H1 (cell line): ENCODE data around the gene CXorf49. TPM values are rescaled to one million over a fixed set of nuclear protein-coding genes. Genes with fewer than 3 reads are reported as not detected.

Experiments used
- polyA plus RNA-seq, 7 experiments: library from polyadenylated mRNA; depleted of rRNA in 3 of 7; stranded (reverse) in 5 of 7; unstranded in 2 of 7; fragments of >200 nt in 5 of 7; fragments of 200-250 nt in 2 of 7; gene quantifications; 1 replicate in 5 of 7; 2 replicates in 1 of 7; 4 replicates in 1 of 7; pipeline versions ENCODE4 v1.2.1 to v1.2.3, GENCODE V29; 2011 to 2013; ENCODE audit warnings: missing spikeins in 2 of 7, mixed read lengths in 2 of 7
- small RNA-seq: library from polyadenylated mRNA; stranded (forward); fragments of <200 nt; extraction: miRNeasy Mini kit (QIAGEN cat#:217004); gene quantifications from one replicate; pipeline ENCODE3, GENCODE V24; 2013; ENCODE audit not compliant: insufficient read depth
- total RNA-seq: library from RNA; stranded (reverse); fragmentation: NEBNext Ultra II Directional; extraction: Animal tissue kit (Norgen Biotek cat#: 25700); gene quantifications from 2 replicates; pipeline ENCODE4 v1.2.1, GENCODE V29; 2021
- TF ChIP-seq, protein P1 (sequence below): IDR thresholded peaks from 2 replicates; pipeline ENCODE4 v1.6.1; 2012; ENCODE audit warnings: inconsistent platforms

Gene CXorf49
- total and polyA plus RNA-seq, 2 of the 8 experiments (the other 6 are each of a cell fraction or from before 2014, with no cell fraction given), result not detected

DNA sequence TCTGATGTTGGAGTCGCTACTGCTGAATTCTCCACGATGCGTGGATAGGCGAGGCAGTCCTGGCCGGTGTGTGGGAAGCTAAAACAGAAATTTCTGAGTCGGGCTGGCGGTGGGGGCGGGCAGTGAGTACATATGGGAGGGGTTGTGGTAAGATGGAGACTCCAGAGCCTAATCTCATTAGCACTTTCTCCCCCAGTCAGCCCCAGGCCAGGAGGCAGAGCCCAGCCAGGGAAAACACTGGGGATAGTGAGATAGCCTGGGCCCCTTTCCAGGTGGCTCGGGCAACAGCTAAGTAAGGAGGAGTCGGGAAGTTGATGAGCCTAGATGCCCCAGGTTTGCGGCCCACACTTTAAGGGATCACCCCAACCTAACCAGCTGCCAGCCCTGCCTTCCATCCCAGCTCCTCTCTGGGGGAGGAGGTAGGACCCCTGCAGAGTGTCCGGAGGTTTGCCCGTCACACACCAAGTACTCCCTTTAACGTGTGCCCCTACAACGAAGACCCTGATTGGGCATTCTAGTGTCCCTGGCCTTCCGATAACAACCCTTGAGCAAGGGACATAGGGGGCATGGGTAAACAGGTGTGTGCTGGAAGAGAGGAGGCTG lies 53.1 kb downstream of the CXorf49 start (continued):
- TF ChIP-seq, protein P1, sequence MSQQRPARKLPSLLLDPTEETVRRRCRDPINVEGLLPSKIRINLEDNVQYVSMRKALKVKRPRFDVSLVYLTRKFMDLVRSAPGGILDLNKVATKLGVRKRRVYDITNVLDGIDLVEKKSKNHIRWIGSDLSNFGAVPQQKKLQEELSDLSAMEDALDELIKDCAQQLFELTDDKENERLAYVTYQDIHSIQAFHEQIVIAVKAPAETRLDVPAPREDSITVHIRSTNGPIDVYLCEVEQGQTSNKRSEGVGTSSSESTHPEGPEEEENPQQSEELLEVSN, result no peak

Small RNA genes lying within 50 kb of the gene (small RNA-seq; reads per million reads assigned to genes)
- gene BX276092.4 (not detected), gene BX276092.6 (not detected), gene BX276092.8 (not detected)

Other genes starting within 250 kb of the CXorf49 start
- 114 and 130 TPM in 2 replicates for gene OGT, start 185.2 kb downstream of the CXorf49 start, total RNA-seq
- gene OGT, start 185.2 kb downstream of the CXorf49 start, polyA plus RNA-seq (2011; rRNA removed), result 153 and 169 TPM in 2 replicates
- gene GCNA, start 139.8 kb downstream of the CXorf49 start, total RNA-seq, result 0.95 and 0.96 TPM in 2 replicates
- gene GCNA, start 139.8 kb downstream of the CXorf49 start, polyA plus RNA-seq (2011; rRNA removed), result 0.41 and 0.52 TPM in 2 replicates
- not detected in 2 replicates for gene CXCR3, start 99.8 kb downstream of the CXorf49 start, total RNA-seq
- not detected in 2 replicates for gene CXCR3, start 99.8 kb downstream of the CXorf49 start, polyA plus RNA-seq (2011; rRNA removed)
- not detected in 2 replicates for gene CXorf49B, start 45.1 kb upstream of the CXorf49 start, total RNA-seq
- not detected in 2 replicates for gene CXorf49B, start 45.1 kb upstream of the CXorf49 start, polyA plus RNA-seq (2011; rRNA removed)
- gene NHSL2, start 192.6 kb upstream of the CXorf49 start, total RNA-seq, result 6.8 and 7.2 TPM in 2 replicates
- 3.7 and 4.0 TPM in 2 replicates for gene NHSL2, start 192.6 kb upstream of the CXorf49 start, polyA plus RNA-seq (2011; rRNA removed)